HG03196 (cell line): ENCODE measurements around the gene HHEX.
"Not testable (repeated sequence)": the region's sequence is repeated elsewhere in the genome, so short reads cannot be mapped to it uniquely, and the experiment has no call there.

Experiments
- ATAC-seq: cut with Tn5 transposase; IDR thresholded peaks from one replicate; pipeline ENCODE4 v1.9.1; 2021; ENCODE audit not compliant: unreplicated experiment

Gene HHEX

GRCh38 chr10:92689663-92690210 lies at the start of gene HHEX:
TSS of gene HHEX (plus strand) at chr10:92689955. CDS start at chr10:92689987, 32 bp downstream.
- no peak for ATAC-seq

DNA sequence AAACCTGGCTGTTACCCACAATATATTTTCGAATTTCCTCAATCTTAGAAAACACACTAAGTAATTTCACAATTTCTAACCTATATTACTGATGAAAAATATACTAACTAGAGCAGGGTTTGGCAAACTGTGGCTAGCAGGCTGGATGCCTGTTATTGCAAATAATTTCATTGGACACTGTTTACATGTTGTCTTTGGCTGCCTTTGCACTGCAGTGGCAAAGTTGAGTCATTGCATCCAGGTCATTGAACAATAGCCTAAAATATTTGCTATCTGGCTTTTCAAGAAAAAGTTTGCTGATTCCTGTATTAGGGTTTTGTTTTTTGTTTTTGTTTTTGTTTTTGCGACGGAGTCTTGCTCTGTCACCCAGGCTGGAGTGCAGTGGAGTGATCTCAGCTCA lies 49.6 kb upstream of the HHEX start:
- ATAC-seq = no peak

DNA sequence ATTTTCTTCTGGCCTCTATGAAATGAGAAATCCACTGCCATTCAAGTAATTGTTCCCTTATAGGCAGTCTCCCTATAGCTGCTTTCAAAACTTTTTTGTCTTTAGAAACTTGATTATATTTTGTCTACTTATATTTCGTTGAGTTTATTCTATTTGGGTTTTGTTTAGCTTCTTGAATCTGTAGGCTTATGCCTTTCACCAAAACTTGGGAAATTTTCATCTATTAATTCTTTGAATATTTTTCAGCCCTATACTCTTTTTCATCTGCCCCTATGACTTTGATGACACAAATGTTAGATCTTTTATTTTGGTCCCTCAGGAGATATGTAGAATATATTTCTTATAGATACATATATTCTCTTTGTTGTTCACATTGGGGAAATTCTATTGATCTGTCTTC lies 48.3 kb upstream of the HHEX start:
- ATAC-seq = no peak

- no peak for ATAC-seq
These were observed 44.8 kb upstream of the HHEX start for GRCh38 chr10:92644921-92645320.

DNA sequence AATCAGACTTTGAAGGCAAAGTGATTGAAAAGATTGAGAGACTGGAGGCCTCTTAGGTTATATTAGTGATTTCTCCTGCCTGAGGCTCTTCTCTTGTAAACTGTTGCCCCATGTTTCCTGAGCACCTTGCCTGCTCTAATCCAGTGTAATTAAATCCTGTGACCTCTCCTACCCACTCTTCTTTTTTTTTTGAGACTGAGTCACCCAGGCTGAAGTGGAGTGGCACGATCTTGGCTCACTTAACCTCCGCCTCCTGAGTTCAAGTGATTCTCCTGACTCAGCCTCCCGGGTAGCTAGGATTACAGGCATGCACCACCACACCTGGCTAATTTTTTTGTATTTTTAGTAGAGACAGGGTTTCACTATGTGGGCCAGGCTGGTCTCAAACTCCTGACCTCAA lies 38.9 kb upstream of the HHEX start:
- ATAC-seq = not testable (repeated sequence)

DNA sequence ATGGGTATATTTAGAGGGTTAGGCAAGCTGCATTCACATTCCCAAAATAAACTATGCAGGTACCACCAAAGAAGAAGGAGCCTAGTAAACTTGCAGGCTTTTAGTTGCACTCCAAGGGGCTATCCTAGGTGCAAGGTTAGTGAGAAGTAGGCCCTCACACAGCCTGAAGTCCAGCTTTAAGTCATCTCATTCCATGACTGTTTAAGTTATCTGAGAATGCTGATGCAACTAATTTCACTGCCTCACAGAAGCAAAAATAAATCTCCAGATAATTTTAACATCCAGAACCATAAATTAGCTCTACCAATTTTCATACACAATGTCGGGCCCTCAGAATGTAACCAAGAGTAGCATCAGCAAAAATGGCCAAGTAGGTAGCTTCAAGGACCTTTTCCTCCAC lies 34.3 kb upstream of the HHEX start:
- no peak for ATAC-seq

DNA sequence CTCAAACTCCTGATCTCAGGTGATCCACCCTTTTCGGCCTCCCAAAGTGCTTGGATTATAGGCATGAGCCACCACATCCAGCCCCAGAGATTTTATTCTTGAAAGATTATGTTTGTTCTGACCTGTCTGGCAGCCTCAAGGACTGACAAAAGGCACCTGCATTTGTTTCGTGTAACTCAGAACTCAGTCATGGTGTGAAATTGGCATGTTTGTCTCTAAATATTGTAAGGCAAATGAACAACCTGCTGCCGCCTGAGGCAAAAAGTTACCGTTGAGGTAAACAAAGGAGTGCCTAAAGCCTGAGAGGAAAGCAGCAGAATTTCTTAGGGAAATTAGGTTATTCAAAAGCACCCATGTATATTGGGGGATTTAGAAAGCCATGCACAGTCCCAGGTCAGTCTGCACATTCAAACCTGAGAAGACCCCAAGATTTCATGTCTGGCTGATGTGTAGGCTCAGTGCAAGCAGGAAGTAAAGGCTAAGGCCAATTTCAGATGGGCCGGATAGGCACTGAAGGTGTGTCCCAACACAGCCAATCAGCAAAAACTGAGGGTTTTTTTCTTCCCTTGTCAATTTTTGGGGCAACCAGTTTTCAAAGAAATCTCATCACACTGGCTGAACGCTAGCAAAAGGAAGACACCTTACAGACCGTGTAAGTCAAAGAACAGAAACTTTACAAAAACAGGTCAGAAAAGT lies 33.3 kb upstream of the HHEX start:
- no peak for ATAC-seq

GRCh38 chr10:92657024-92657423 lies 32.7 kb upstream of the HHEX start:
- ATAC-seq = no peak

GRCh38 chr10:92662848-92663247 lies 26.9 kb upstream of the HHEX start:
- ATAC-seq = no peak

DNA sequence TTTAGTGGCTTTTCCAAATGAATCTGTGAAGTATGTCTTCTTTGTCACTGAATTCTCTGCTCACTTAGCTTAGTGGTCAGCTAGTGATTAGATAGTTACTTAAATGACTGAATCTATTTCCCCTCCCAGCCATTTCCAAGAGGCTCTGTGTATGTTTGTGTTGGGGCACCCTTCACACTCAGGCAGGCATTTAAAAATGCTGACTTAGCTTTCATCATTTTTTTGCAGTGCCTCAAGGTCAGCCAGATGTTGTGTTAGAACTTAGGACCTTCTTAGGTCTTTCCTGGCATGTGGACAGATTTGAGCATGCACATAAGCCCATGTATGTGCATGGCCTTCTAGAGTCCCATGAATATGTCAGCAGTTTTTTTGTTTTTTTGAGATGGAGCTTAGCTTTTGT lies 25.4 kb upstream of the HHEX start:
- ATAC-seq = no peak

DNA sequence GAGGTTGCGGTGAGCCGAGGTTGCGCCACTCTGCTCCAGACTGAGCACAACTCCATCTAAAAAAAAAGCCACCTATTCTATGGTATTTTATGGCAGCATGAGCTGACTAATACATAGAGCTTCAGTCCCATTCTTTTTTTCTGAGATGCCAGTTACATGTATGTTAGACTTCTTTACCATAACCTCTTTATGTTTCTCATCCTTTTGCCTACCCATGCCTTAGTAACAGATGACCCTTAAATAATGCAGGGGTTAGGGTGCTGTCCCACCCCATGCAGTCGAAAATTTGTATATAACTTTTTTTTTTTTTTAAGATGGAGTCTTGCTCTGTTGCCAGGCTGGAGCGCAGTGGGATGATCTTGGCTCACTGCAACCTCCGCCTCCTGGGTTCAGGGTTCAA lies 22.7 kb upstream of the HHEX start:
- no peak for ATAC-seq

- ATAC-seq = no peak
These were observed 12.0 kb upstream of the HHEX start for GRCh38 chr10:92677708-92678107.

GRCh38 chr10:92678206-92678605 lies 11.5 kb upstream of the HHEX start:
- no peak for ATAC-seq

GRCh38 chr10:92681306-92681834 lies 8.4 kb upstream of the HHEX start:
- no peak for ATAC-seq

DNA sequence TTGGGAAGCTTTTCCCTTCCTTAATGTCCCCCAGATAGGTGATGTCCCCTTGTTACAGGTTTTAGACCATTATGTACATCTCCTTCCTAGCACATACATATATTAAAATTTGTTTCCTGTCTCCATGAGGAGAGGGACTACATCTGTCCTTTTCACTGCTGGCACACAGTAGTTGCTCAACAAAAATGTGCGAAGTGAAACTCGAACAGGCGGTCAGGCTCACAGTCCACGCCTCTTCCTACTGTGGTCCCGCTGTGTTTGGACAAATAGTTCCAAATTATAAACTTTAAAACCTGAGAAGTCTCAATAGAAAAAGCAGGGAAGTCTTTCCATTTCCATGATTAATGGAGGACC lies 1.2 kb upstream of the HHEX start:
- ATAC-seq = no peak

DNA sequence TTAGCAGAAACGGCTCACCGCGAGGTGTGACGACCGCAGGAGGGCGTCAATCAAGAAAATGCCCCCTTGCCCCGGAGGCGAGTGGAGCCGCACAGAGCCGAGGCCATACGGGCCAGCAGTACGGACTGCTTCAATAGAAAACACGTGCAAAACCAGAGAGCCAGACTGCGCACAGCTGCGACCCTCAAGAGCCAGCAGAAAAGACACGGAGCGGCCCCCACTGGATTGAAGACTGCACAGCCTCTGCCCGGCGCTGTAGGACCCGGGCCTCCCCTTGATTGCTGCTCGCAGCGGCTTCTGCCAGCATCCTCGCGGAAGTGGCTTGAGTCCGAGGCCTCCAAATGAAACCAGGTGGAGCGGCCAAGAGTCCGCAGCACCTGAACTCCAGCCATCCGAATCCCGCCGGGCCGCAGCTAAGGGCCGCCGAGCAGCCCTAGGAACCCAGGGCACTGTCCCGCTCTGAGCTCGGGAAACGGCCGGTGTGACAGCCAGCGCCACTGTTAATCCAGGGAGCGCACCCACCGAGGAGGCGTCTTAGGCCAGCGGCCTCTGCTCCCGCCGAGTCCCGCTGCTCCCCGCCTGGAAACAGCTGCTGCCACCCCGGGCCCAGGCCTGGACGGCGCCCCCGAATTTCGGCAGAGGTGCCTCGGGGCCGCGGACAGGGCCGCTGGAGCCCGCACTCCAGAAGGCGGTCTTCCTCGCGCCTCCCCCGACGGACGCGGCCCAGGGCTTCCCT lies 660 bp upstream of the HHEX start:
- no peak for ATAC-seq

DNA sequence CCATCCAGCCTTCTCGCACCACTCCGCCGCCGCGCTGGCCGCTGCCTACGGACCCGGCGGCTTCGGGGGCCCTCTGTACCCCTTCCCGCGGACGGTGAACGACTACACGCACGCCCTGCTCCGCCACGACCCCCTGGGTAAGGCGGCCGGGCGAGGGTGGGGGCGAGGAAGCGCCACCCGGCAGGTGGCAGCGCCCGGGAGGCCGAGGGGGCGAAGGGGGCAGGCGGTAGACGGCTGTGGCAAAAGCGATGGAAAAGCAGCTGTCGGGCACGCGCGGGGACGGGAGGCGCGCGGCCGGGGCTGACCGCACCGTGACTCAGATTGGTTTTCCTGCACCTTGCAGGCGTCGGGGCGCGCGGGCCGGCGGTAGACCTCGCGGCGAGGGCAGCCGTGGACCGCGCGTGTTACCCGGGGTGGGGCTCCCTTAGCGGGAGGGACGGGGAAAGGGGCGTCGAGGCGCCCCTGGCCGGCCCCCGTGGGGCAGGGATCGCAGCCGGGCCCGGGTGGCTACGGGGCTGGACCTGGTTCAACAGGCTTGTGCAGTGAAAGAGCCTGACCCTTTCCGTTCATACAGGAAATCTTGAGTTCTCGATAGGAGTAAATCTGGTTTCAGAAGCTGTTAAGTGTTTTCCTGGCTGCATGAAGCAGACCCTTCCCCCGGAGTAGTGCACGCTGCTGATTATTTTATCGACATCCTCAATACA lies 608 bp downstream of the HHEX start:
- ATAC-seq = no peak

DNA sequence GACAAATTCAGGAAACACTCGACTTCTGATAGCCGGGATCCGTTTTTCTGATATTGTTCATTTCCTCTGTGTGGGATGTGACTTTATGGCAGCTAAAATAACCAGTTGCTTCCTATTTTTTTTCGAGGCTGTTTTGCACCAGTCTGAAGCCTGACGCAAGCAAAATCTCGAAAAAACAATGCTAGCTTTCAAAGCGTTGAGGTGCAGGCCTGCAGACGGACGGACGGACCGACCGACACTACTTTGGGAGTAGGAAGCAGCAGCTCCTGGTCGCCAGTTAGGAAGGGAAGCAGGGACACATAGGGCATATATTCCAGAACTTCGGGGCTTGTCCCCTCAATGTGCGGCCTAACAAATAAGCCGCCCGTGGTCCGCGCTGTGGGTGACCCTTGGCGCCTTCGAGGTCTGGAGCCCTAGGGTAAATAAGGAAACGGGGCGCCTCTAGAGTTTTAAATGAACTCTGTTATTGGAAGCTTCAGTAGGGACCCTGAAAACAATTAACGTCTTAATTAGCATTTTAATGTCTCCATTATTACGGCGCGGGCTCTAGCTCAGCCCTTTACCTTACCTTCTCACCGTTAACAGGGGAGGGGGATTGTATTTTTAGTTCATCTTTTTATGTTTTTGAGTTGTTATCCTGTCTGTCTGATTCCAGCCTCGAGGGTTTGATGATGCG lies 1.3 kb downstream of the HHEX start:
- no peak for ATAC-seq

DNA sequence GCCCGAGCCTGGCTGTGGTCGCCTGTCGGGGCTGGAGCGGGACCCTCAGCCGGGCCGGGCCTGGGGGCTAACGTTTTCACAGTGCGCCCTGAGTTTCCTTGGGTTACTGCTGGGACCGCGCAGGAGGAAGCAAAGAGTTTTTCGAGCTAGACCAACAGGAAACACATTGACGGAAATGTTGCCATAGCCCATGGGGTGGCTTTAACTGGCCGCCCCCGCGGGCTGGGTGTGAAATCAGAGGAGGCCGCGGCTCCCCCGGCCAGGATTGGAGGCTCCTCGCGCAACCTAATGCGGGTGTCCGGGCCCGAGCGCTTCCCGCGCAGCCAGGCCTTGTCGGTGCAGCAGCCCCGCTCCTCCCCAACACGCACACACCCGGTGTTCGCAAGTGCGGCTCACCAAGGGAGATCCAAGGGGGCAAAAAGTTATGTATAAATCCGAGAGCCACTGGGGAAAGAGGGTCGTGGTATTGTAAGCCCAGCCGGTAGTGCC lies 1.9 kb downstream of the HHEX start:
- no peak for ATAC-seq

GRCh38 chr10:92692080-92692671 lies 2.4 kb downstream of the HHEX start:
- ATAC-seq = no peak
